Cardiac fibroblast (primary cell): ENCODE results near the gene BAG2.

Experiments used
- DNase-seq, 2 donors: peaks; one replicate each; pipeline versions ENCODE4 v3.0.0 to v3.0.0-alpha.2; 2010; ENCODE audit warnings: low read depth in 2 of 2
- H3K4me3 ChIP-seq, 2 donors: replicated peaks in 1 of 2; 1 replicate in 1 of 2; 2 replicates in 1 of 2; pipeline ENCODE4 v1.5.1; 2011; ENCODE audit warnings: low read depth in 2 of 2, low read length in 2 of 2, mild to moderate bottlenecking in 2 of 2, moderate library complexity in 1 of 2
- TF ChIP-seq, protein P1 (sequence below): IDR thresholded peaks from one replicate; pipeline ENCODE4 v1.5.1; 2011; ENCODE audit warnings: low read depth, mild to moderate bottlenecking, low read length, inconsistent platforms

BAG2 gene

GRCh38 chr6:57172136-57173055 is at the start of gene BAG2:
TSS of gene BAG2 (plus strand) at chr6:57172326. CDS start at chr6:57172698, 372 bp downstream.
- TF ChIP-seq, protein P1, sequence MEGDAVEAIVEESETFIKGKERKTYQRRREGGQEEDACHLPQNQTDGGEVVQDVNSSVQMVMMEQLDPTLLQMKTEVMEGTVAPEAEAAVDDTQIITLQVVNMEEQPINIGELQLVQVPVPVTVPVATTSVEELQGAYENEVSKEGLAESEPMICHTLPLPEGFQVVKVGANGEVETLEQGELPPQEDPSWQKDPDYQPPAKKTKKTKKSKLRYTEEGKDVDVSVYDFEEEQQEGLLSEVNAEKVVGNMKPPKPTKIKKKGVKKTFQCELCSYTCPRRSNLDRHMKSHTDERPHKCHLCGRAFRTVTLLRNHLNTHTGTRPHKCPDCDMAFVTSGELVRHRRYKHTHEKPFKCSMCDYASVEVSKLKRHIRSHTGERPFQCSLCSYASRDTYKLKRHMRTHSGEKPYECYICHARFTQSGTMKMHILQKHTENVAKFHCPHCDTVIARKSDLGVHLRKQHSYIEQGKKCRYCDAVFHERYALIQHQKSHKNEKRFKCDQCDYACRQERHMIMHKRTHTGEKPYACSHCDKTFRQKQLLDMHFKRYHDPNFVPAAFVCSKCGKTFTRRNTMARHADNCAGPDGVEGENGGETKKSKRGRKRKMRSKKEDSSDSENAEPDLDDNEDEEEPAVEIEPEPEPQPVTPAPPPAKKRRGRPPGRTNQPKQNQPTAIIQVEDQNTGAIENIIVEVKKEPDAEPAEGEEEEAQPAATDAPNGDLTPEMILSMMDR, result peak; percentile 5
- H3K4me3 ChIP-seq, result peak within 1 kb of the TSS; percentile 64 to 77
- peak; percentile 90 to 92 for DNase-seq

GRCh38 chr6:57123111-57123510 is 49.0 kb upstream of the BAG2 start:
- TF ChIP-seq, protein P1, result no peak
- no peak overlapping the region for H3K4me3 ChIP-seq
- DNase-seq, result peak in 1 of 2 donors; percentile 9

DNA sequence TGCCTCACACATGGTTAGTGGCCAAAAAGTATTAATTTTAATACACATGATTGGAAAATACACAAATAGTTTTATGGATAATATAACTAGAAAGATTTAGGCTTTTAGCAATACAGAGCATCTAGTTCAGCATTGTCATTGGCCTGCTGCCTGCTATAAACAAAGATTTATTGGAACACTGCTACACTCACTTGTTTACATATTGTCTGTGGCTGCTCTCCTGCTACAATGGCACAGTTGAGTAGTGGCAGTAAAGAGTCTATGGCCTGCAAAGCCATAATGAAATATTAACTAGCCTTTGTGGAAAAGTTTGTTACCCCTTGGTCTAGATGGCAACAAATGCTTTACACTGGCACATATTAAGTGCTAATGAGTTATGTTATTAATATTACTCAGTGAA is 44.4 kb upstream of the BAG2 start:
- no peak for DNase-seq
- TF ChIP-seq, protein P1, result no peak
- no peak overlapping the region for H3K4me3 ChIP-seq

DNA sequence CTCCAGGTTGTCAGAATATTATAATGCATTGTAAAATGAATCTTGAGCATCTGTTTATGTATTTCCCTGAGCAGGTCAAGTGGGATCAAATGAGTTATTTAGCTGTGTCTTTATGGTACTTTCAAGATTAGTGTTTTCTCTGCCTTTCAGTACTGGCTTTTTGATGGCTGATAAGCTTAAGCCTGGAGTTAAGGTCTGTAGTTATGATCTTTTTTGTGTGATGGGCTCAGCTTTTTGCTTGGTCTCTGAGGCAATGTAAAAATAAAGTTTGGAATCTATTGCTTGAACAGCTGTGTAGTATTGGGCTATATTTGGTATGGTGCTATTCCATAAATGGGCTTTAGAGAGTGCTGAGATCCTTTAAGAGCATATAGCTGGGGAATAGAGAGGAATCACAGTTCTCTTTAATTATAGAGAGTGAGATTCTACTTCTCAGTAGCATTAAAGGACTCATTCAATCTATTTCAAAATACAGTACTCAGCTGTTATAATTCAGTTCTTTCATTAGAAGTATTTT is 41.4 kb upstream of the BAG2 start:
- no peak overlapping the region for H3K4me3 ChIP-seq
- DNase-seq, result no peak
- TF ChIP-seq, protein P1, result no peak

DNA sequence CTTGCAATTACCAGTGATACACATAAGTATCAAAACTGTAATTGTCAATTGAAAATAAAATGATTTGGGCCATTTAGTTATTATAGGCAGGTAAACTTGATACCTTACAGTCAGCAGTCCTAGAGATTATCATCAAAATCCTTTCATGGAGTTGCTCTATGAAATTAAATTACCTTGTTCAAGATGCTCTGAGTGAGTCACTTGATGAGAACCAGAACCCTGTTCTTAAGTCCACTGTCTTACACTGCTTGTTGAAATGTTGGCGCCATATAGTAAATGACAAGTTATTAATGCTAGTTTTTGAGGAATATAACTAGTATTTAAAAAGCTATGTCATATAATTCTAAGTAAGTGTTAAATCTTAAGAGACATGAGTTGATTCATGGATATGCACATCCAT is 37.2 kb upstream of the BAG2 start:
- no peak for DNase-seq
- TF ChIP-seq, protein P1, result no peak
- no peak overlapping the region for H3K4me3 ChIP-seq

- no peak for DNase-seq
- H3K4me3 ChIP-seq, result no peak overlapping the region
- TF ChIP-seq, protein P1, result no peak
Observed at GRCh38 chr6:57135885-57136284, 36.2 kb upstream of the BAG2 start.
